Measurements from ENCODE around the gene TECTA. TPM values are rescaled to one million over a fixed set of nuclear protein-coding genes. Genes with fewer than 3 reads are reported as not detected.

The TECTA gene
- total RNA-seq, 2 donors from 2014 or later = under 0.01 to 5.9 TPM

GRCh38 chr11:121108413-121108812 is 7.4 kb downstream of the TECTA start:
- WGBS, 2 donors = 59 to 100% methylated on average over 1 of the region's 1 CpG
- DNase-seq (no peak), ATAC-seq (no peak)
- Histone ChIP-seq H3K9me3 (no peaks in the 10 kb centered on the region), H3K27ac (no peak overlapping the region), H3K4me3 (no peak overlapping the region), H3K27me3 (no peaks in the 10 kb centered on the region), H3K36me3 (replicated peaks in 1 of 2; ENCODE audit: insufficient read depth in 1 of 2, low read depth in 2 of 2) (no peaks in the 10 kb centered on the region), H3K4me1 (no peaks in the 10 kb centered on the region)
- TF ChIP-seq CTCF (IDR thresholded peaks at IDR 0.05) (no peak), POLR2A (IDR thresholded peaks at IDR 0.05) (no peak)
- intact Hi-C loops (cut with DNase I) = no loop called here

- H3K9me3 ChIP-seq = no peaks in the 10 kb centered on the region
- no peaks in the 10 kb centered on the region for H3K27me3 ChIP-seq
- WGBS, 2 donors = 67 to 83% methylated on average over 2 of the region's 2 CpGs
- ATAC-seq (no peak), DNase-seq (no peak)
- intact Hi-C loops (cut with DNase I) = no loop called here
- H3K4me3 ChIP-seq = no peak overlapping the region
- TF ChIP-seq POLR2A (IDR thresholded peaks at IDR 0.05) (no peak), CTCF (IDR thresholded peaks at IDR 0.05) (no peak)
- no peaks in the 10 kb centered on the region for H3K4me1 ChIP-seq
- H3K36me3 ChIP-seq (replicated peaks in 1 of 2; ENCODE audit: insufficient read depth in 1 of 2, low read depth in 2 of 2) = no peaks in the 10 kb centered on the region
- H3K27ac ChIP-seq = no peak overlapping the region
Measured at GRCh38 chr11:121109471-121109870, 8.4 kb downstream of the TECTA start.

- H3K27ac ChIP-seq = no peak overlapping the region
- no peaks in the 10 kb centered on the region for H3K9me3 ChIP-seq
- intact Hi-C loops (cut with DNase I) = no loop called here
- H3K36me3 ChIP-seq (replicated peaks in 1 of 2; ENCODE audit: insufficient read depth in 1 of 2, low read depth in 2 of 2) = no peaks in the 10 kb centered on the region
- TF ChIP-seq CTCF (IDR thresholded peaks at IDR 0.05) = no peak
- no peak for TF ChIP-seq POLR2A (IDR thresholded peaks at IDR 0.05)
- ATAC-seq (no peak), DNase-seq (no peak)
- no peak overlapping the region for H3K4me3 ChIP-seq
- H3K4me1 ChIP-seq = no peaks in the 10 kb centered on the region
- WGBS, 2 donors = 62 to 63% methylated on average over 7 of the region's 7 CpGs
- no peaks in the 10 kb centered on the region for H3K27me3 ChIP-seq
Measured at GRCh38 chr11:121109916-121110586, 9.0 kb downstream of the TECTA start.

GRCh38 chr11:121110871-121111724 is 10.1 kb downstream of the TECTA start:
- ATAC-seq = no peak

More at GRCh38 chr11:121110871-121111724, 10.1 kb downstream of the TECTA start:
- Histone ChIP-seq H3K27me3 (no peaks in the 10 kb centered on the region), H3K27ac (no peak overlapping the region), H3K36me3 (replicated peaks in 1 of 2; ENCODE audit: insufficient read depth in 1 of 2, low read depth in 2 of 2) (no peaks in the 10 kb centered on the region), H3K9me3 (no peaks in the 10 kb centered on the region), H3K4me3 (no peak overlapping the region), H3K4me1 (no peaks in the 10 kb centered on the region)
- WGBS, 2 donors = 65 to 75% methylated on average over 10 of the region's 10 CpGs
- DNase-seq = no peak
- no peak for TF ChIP-seq CTCF (IDR thresholded peaks at IDR 0.05)
- TF ChIP-seq POLR2A (IDR thresholded peaks at IDR 0.05) = no peak
- intact Hi-C loops (cut with DNase I) = no loop called here
